IPS-18c (cell line): ENCODE measurements around the gene TNK2.

Experiments
- H3K4me3 ChIP-seq: 2 replicates; pipeline ENCODE4 v1.7.0; 2013; ENCODE audit warnings: low read depth, mild to moderate bottlenecking, low read length, moderate library complexity; ENCODE audit not compliant: insufficient read depth
- H3K9me3 ChIP-seq: one replicate; pipeline ENCODE4 v1.6.1; 2013; ENCODE audit warnings: mild to moderate bottlenecking, low read length, moderate library complexity; ENCODE audit not compliant: control insufficient read depth, insufficient read depth

The TNK2 gene

DNA sequence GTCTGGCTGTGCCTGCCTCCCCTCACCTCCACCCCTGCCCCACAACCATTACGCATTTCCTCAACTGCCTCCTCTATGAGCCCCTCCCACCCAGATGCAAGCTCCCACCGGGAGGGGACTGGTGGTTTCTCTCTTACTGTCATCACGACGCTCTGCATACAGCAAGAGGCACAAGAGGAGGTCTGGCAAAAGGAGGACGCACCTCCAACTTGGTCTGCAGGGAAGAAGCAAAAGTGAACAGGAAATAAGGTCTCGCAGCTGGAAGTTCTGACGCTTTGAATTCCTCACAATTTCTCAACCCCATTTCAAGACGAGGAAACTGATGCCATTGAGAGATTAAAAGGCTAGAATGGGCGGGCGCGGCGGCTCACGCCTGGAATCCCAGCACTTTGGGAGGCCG lies 54.4 kb downstream of the TNK2 start:
- no peaks in the 10 kb centered on the region for H3K9me3 ChIP-seq
- H3K4me3 ChIP-seq: no peak overlapping the region

DNA sequence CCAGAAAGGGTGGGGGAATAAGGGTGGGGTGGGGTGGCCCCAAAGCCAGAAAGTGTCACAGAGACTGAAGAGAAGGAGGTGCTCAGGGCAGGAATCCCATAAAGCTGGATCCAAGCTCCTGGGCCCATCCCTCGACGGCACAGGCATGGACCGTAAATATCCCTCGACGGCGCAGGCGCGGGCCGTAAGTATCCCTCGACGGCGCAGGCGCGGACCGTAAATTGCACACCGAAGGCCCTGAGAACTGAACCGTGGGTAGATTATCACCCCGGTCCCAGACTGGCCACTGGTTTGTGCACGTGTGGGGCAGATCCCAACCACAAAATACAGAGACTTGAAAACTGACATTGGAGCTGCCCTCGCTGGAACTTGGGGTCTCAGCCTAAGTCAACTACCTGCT lies 55.3 kb downstream of the TNK2 start:
- Histone ChIP-seq H3K4me3 (no peak overlapping the region), H3K9me3 (no peaks in the 10 kb centered on the region)

DNA sequence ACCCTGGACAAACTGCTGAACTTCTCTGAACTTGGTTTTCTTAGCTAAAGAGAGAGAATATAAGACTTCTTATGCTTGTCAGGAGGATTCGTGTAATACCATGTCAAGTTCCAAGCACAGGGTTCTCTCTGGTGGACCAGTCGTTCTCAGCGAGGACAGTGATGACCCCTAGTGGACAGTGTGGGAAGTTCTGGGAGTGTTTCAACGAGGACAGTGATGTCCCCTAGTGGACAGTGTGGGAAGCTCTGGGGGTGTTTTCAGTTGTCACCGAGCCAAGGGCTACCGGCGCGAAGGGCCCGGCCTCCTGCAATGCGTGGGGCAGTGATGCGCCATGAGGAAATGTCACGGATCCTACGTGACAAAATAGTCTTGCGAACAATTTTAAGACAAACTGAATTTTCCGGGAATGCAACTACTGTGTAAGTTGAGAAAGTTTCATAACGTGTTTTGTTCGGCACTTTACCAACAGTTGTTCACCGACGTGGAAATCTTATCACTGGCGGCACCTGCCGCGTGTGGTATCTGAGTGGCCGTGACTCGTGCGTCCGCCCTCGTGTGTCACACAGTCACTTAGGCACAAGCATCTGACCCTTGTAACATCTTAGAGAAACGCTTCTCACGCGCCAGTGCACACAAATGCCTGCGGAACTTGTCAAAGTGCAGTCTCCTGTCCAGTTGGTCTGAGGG lies 57.4 kb downstream of the TNK2 start:
- Histone ChIP-seq H3K4me3 (no peak overlapping the region), H3K9me3 (no peaks in the 10 kb centered on the region)

DNA sequence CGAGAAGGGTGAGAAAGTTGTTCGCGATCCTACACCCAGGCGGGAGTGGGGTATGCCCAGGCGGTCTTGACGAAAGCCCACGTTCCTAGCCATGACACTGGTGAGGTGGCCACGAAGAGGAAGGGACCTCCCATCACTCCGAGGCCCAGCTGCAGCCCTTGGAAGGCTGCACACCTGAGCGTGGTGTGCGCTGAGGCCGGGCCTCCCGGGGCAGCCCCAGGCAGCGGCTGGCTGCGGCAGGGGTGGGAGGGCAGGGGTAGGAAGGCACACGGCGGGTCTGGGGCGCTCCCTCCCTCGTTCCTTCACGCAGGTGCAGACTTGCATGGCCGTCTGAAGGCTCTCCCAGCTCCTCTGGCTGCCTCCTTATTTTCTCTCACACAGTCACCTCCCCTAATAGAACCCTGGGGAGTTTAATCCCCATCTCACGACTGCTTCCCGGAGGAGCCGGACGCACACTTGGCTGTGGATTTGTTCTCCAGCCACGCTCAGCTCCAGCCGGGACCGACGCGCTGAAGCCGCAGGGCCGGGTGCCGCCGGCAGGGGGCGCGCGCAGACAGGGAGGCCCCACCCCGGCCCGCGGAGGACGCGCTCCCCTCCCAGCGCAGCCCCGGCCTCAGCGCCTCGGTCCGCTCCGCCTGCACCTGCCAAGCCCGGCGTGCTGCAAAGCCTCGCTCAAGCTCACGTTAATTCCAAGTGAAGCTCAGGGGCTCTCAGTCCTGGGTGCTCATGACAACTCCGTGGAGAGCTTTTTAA lies 58.9 kb downstream of the TNK2 start:
- no peaks in the 10 kb centered on the region for H3K9me3 ChIP-seq
- no peak overlapping the region for H3K4me3 ChIP-seq

DNA sequence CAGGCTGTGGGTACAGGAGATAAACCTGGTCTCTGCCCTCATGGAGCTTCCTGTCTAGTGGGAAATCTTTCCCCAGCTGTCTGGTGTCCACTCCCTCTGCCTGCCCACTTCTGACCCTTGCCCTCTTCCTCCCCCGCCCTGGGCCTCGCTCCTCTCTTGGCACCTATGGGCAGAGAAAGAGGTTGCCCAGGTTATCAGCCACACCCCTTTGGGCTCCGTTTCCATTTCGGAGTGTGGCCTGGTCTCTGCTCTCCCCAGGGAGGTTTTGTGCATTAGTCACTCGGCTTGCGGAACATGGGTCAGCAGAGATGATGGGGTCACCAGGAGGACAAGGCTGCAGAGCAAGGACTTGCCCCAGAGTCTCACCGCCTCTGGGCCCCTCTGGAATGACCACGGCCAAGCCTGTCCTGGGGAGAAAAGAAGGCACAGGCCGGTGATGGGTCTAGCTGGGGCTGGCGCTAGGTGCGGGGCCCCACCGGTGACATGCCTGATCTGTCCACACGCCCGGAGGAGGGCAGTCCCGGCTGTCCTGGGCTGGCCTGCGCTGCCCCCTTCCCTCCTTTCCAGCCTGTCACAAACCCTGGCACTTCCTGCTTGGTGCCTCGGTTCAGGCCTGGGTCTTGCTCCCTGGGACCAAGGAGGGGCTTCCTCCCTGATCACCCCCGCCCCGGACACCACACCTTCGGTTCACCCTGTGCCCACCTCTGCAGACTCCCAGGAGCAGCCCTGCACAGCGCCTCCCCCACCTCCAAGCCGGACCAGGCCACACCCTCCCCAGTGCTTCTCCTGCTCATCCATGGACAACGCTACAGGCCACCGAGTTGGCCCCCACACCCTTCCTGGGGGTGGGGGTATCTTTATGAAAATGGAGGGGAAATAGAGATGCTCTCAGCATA lies 61.0 kb downstream of the TNK2 start:
- Histone ChIP-seq H3K9me3 (no peaks in the 10 kb centered on the region), H3K4me3 (no peak overlapping the region)

DNA sequence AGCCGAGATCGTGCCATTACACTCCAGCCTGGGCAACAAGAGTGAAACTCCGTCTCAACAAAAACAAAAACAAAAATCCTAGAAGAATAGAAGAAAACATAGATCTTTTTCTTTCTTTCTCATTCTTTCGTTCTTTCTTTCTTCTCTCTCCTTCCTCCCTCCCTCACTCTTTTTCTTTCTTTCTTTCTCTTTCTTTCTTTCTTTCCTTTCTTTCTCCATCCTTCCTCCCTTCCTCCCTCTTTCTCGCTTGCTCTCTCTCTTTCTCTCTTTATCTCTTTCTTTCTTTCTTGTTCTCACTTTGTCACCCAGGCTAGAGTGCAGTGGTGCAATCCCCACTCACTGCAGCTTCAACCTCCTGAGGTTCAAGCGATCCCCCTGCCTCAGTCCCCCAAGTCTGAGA lies 62.9 kb downstream of the TNK2 start:
- no peaks in the 10 kb centered on the region for H3K9me3 ChIP-seq
- H3K4me3 ChIP-seq: no peak overlapping the region

DNA sequence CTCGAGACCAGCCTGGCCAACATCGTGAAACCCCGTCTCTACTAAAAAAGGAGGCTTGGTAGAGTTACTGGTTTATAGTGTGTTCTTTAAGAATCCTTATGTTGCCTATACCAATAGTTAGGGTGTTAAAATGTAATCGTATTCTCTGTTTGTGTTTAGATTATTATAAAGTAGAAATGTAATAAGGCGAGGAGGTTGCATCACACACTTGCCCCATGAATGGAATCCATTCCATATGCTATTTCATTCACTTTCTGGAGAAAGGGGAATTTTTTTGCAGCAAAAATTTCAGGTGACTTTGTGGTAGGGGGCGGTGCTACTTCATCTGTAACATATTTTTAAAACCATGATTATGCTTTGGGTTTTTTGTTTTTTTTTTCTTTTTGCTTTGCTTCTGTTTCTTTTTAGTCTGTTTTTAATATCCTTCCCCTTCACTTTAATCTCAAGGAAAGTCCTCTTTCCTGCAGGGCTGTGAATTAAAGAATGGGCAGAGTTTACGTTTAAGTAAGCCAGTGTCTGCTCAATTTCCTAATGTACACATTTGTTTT lies 63.6 kb downstream of the TNK2 start:
- no peaks in the 10 kb centered on the region for H3K9me3 ChIP-seq
- H3K4me3 ChIP-seq: no peak overlapping the region

DNA sequence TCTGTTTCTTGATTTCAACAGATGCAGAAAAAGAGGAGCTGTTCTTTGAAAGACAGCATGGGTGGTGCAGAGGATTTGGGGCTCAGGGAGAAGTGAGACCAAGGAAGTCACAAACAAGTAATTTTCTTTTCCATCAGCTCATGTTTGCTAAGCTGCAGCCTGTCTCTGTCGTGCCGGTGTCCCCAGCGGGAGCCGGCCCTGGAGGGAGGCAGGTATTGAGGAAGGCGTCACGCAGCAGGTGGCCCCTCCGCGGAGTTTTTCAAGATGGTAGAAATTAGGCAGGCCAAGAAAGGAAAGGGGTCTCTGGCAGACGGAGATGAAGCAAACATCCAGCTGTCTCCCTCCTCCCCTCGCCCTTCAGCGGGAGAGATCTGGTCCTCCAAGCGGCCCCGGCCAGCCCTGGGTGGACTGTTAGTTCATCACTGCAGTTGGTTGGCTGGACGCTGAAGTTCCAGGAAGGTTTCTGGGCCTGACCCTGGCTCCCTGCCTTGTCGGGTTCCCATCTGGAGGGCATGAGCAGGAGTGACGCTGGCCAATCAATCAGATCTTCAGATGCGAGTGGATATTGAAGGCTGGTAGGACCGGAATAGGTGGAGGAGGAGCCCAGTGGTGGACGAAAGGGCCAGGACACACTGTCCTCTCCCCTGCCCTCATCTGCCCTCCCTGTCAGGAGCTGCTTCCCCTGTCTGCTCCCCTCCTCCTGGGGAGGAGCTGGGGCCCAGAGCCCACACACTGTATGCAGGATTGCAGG lies 68.9 kb downstream of the TNK2 start:
- Histone ChIP-seq H3K4me3 (no peak overlapping the region), H3K9me3 (peaks cover 4% of the 10 kb centered on the region)

DNA sequence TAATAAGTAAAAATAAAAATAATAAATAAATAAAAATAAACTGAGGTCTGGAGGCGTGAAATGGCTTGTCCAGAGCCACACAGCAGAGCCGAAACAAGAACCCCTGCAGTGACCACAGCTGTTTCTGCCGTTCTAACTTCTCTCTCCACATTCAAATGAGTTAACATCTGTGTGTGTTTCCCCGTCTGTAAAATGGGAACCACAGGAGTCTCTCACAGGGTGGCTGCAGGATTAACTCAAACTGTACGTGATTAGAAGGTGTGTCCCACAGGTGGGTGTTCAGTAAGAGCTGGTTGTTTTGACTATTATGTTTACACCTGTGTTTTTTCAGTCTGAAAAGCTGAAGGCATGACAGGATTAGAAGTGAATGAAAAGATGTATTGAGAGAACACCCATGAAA lies 69.6 kb downstream of the TNK2 start:
- H3K4me3 ChIP-seq: no peak overlapping the region
- H3K9me3 ChIP-seq: peaks cover 4% of the 10 kb centered on the region

DNA sequence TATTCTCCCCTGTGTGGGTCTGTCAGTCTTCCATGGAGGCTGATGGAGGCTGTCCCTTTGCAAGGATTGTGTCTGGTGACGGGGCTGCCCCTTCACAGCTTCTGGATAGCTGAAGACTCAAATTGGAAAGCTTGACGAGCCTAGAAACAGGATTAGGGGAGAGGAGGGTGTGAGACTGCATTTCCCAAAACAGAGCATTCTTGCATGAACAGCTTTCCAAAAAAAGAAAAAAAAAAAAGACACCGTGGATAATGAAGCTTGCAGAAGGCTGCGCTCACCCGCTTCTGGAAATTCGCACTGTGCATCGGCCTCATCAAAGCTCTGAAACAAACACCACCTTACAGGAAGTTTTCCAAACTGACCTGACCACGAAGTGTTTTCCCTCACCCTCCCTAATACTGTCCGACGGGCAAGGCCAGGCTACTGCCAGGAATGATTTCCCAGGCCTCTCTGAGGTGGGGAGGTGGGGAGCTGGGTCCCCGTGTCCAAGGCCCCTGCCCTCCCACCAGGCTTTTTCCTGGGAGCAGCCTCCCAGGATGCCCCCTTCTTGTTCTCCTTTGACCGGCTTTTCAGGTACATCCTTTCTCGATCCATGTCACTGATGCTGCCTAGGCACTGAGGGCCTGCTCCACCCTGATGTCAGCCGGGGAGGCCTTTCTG lies 71.7 kb downstream of the TNK2 start:
- Histone ChIP-seq H3K4me3 (no peak overlapping the region), H3K9me3 (peaks cover 4% of the 10 kb centered on the region)

DNA sequence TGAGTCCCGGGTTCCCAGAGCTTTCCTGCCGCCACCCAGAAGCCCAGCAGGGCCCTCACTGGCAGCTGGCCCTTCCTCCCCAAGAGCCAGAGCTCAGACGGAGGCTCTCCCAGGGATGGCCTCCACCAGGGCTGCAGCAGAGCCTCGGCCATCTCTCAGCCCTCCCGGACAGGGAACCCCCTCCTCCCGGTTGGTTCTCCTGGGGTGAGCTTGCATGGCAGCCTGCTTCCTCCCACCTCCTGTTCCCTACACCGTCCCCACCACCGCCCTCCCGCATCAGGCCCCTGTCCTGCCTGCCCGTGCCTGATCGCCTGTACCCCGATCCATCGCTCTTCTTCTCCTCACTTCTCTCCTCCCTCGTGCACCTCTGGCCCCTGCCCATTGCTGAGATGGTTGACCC lies 72.6 kb downstream of the TNK2 start:
- no peak overlapping the region for H3K4me3 ChIP-seq

DNA sequence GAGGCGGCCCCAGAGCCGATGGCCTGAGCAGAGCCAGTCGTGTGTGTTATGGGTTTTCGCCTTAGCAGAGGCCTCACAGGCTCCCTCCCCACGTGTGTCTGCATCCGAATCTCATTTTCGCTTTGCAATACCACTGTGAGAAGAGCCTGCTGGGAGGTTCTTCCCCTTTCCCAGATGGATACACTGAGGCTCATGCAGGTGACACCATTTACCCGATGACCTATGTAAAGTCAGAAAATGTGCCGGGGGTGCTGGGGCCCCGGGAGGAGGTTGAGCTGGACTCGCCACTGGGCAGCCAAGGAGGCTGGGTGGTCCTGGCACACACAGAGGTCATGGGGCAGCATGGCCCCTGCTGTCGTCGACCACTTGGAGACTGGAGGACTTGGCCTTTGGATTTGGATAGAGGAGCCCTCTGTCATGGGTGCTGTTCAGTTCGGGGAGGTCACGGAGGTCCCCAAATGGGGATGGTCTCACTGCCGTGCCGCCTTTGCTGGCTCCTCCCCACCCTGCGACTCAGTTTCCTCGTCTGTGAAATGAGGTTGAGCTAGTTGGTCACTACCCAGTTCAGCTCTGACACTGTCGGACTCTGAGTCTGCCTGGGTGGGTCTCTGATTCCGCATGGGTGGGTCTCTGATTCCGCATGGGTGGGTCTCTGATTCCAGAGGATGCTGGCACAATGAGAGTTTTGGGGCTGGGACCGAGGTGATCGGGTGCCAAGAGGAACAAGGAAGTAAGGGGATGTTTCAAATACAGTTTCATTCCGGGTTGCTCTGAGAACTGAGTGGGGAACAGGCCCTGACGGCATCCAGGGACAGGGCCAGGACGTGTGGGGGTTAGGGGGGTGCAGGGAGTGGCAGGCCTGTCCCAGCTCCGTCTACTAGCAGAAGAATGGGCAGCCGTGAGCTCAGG lies 73.4 kb downstream of the TNK2 start:
- peaks cover 4% of the 10 kb centered on the region for H3K9me3 ChIP-seq
- H3K4me3 ChIP-seq: no peak overlapping the region

More for the DNA sequence above, 72.6 kb downstream of the TNK2 start:
- H3K9me3 ChIP-seq: peaks cover 4% of the 10 kb centered on the region

DNA sequence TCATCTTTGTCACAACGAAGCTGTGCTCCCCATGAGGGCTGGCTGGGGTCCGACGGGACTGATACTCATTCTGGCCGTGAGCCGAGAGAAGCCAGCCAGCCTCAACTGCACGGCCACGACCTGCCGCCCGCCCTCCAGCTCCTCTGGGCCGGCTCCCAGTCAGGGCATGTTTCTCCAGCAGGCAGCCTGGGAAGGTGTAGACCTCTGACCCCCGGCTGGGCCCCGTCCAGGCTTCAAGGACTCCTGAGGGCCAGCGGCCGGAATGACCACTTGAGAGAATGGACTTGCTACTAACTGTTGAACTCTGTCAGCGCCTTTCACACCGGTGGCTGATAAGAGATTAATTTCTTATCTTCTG lies 78.5 kb downstream of the TNK2 start:
- Histone ChIP-seq H3K9me3 (no peaks in the 10 kb centered on the region), H3K4me3 (no peak overlapping the region)

DNA sequence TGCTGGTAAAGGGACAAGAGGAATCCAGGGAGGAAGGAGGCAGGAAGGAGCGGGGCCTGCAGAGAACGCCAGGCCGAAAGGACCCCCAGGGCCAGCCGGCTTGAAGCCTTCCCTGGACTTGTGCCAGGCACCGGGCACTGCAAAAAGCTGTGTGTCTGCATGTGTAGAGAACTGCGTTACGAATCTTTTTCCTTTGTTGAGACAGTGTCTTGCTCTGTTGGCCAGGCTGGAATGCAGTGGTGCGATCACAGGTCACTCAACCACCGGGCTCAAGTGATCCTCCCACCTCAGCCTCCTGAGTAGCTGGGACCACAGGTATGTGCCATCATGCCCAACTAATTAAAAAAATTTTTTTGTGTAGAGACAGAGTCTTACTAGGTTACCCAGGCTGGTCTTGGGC lies 79.6 kb downstream of the TNK2 start:
- no peak overlapping the region for H3K4me3 ChIP-seq
- H3K9me3 ChIP-seq: no peaks in the 10 kb centered on the region

DNA sequence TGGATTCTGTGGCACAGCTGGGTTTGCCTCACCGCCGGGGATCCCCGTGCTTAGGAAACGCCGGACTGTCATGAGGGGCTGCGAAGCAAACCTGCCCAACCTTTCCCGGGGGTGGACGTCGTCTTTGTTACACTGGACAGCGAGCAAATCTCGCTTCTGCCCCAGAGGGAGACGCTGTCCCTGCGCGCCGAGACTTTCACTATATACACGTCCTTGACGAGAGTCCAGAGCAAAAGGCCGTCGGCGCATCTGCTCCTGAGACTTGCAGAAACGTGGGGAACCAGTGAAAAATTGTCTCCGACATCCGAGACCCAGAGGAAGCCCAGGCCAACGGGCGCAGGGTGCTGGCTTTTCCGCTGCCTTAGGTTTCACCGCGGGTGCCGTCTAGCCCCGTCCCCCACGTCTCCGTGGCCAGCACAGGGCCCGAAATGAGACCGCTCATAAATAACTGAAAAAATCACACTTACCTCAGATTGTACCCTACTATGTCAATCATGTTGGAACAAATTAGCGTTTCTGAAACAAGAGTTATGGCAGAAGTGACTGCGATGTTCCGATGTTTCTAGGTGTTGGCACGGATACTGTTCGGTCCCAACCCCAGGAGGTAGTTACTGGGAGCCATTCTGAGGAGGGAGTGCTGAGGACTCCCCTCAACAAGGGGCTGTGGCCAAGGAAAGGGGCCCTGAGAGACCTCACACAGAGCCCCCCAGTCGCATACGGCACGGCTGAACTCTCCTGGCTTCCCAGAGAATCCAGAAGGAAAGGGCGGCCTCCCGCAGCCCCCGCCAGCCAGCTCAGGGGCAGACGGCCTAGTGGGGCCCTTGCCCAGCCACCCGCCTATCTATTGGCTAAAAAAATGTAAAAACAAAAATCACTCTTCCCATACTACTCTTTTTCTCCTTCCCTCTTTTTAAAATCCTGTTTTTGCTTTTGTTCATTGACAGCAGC lies 82.2 kb downstream of the TNK2 start:
- H3K4me3 ChIP-seq: no peak overlapping the region

More for the DNA sequence above, 82.2 kb downstream of the TNK2 start:
- no peaks in the 10 kb centered on the region for H3K9me3 ChIP-seq
